Endothelial cell of umbilical vein (primary cell): ENCODE measurements around the gene PIGH. TPM values are rescaled to one million over a fixed set of nuclear protein-coding genes. Genes with fewer than 3 reads are reported as not detected.

ENCODE experiments used
- BruUV-seq: library from RNA; stranded (reverse); fragments of 400-500 nt; replicated peaks from 2 replicates; lab custom pipeline; 2021; lab: Mats Ljungman, UMichigan
- CTCF ChIA-PET: fragments of 300-600, 350-600 bp; sonication (Branson Sonifier 250); formaldehyde crosslinking; loops from one replicate; lab custom pipeline; 2021; ENCODE audit warnings: antibody characterized with exemption, inconsistent platforms; lab: Charles Lee
- POLR2A ChIA-PET: fragments of 300-600, 350-600 bp; sonication (Branson Sonifier 250); formaldehyde crosslinking; loops from one replicate; lab custom pipeline; 2021; ENCODE audit warnings: antibody characterized with exemption, inconsistent platforms; lab: Charles Lee
- DNase-seq: peaks from one replicate; pipeline ENCODE4 v3.0.0-alpha.2; 2011; ENCODE audit warnings: low read depth, low spot score
- FAIRE-seq: peaks from 2 replicates; lab custom pipeline; 2011; peaks lifted over from hg19 to GRCh38; lab: Jason Lieb, UNC
- H2AFZ ChIP-seq: 2 replicates; pipeline ENCODE4 v1.6.0; 2012; ENCODE audit warnings: low read depth, low read length, control low read depth, inconsistent platforms
- H3K27ac ChIP-seq: 2 replicates; pipeline ENCODE4 v1.5.1; 2011; ENCODE audit warnings: low read depth, mild to moderate bottlenecking, control low read depth, low read length, moderate library complexity; ENCODE audit not compliant: insufficient read depth
- H3K27me3 ChIP-seq, 2 experiments: 2 replicates each; pipeline versions ENCODE4 v1.6.0 to v1.6.1; 2011; ENCODE audit warnings: low read length in 2 of 2, mixed read lengths in 1 of 2; ENCODE audit not compliant: control insufficient read depth in 2 of 2, insufficient read depth in 2 of 2
- H3K36me3 ChIP-seq, 2 experiments: 2 replicates in 1 of 2; 3 replicates in 1 of 2; pipeline ENCODE4 v1.5.1; 2011; ENCODE audit warnings: low read length in 2 of 2, mild to moderate bottlenecking in 1 of 2, moderate library complexity in 1 of 2; ENCODE audit not compliant: control insufficient read depth in 2 of 2, insufficient read depth in 2 of 2; ENCODE audit errors: extremely low read depth in 1 of 2
- H3K4me1 ChIP-seq: 3 replicates; pipeline ENCODE4 v1.5.1; 2011; ENCODE audit warnings: mild to moderate bottlenecking, low read length; ENCODE audit not compliant: control insufficient read depth, insufficient read depth; ENCODE audit errors: extremely low read depth
- H3K4me2 ChIP-seq: 2 replicates; pipeline ENCODE4 v1.6.1; 2011; ENCODE audit warnings: low read length, control low read depth, mixed read lengths; ENCODE audit not compliant: insufficient read depth
- H3K4me3 ChIP-seq, 3 experiments: fragments of 200-600 bp in 1 of 3; sonication (generic), shearing (Covaris generic) in 1 of 3; replicated peaks in 1 of 3; 2 replicates each; pipeline ENCODE4 v1.5.1; 2011 to 2016; ENCODE audit warnings: control low read depth in 3 of 3, low read length in 3 of 3, mild to moderate bottlenecking in 2 of 3, inconsistent platforms in 1 of 3, low read depth in 1 of 3, moderate library complexity in 1 of 3; ENCODE audit not compliant: insufficient read depth in 1 of 3
- H3K79me2 ChIP-seq: 2 replicates; pipeline ENCODE4 v1.6.0; 2012; ENCODE audit warnings: low read length, inconsistent platforms; ENCODE audit not compliant: control insufficient read depth, insufficient read depth
- H3K9ac ChIP-seq: replicated peaks from 2 replicates; pipeline ENCODE3; 2011; ENCODE audit warnings: low read length, control low read depth; ENCODE audit not compliant: insufficient read depth; ENCODE audit errors: extremely low read depth
- H3K9me1 ChIP-seq: replicated peaks from 3 replicates; pipeline ENCODE4 v1.6.0; 2011; ENCODE audit warnings: mild to moderate bottlenecking, low read length; ENCODE audit not compliant: control insufficient read depth, insufficient read depth; ENCODE audit errors: extremely low read depth
- H3K9me3 ChIP-seq: replicated peaks from 2 replicates; pipeline ENCODE4 v1.5.1; 2012; ENCODE audit warnings: low read length, inconsistent platforms; ENCODE audit not compliant: control insufficient read depth, insufficient read depth
- H4K20me1 ChIP-seq: replicated peaks from 2 replicates; pipeline ENCODE3; 2011; ENCODE audit warnings: mild to moderate bottlenecking, low read length; ENCODE audit not compliant: control insufficient read depth, insufficient read depth; ENCODE audit errors: extremely low read depth
- EZH2 ChIP-seq: IDR thresholded peaks from 2 replicates; pipeline ENCODE4 v1.6.1; 2012; ENCODE audit warnings: borderline replicate concordance, low read depth, mild to moderate bottlenecking, moderate library complexity, low read length, inconsistent platforms; ENCODE audit not compliant: severe bottlenecking
- FOS ChIP-seq: IDR thresholded peaks from 2 replicates; pipeline ENCODE4 v1.6.1; 2011; ENCODE audit warnings: mild to moderate bottlenecking, low read length, moderate library complexity, borderline replicate concordance; ENCODE audit not compliant: insufficient read depth
- GATA2 ChIP-seq: IDR thresholded peaks from 2 replicates; pipeline ENCODE4 v1.7.0; 2011; ENCODE audit warnings: low read depth, mild to moderate bottlenecking, moderate library complexity, mixed read lengths, low read length; ENCODE audit not compliant: insufficient read length, insufficient read depth
- JUN ChIP-seq: IDR thresholded peaks from 2 replicates; pipeline ENCODE4 v1.6.1; 2011; ENCODE audit warnings: borderline replicate concordance, low read depth; ENCODE audit not compliant: insufficient read length, insufficient read depth
- MYC ChIP-seq: IDR thresholded peaks from one replicate; pipeline ENCODE4 v1.6.1; 2011; ENCODE audit warnings: mild to moderate bottlenecking, low read depth, low read length
- POLR2A ChIP-seq: IDR thresholded peaks from 2 replicates; pipeline ENCODE4 v1.6.1; 2012; ENCODE audit warnings: low read depth, mild to moderate bottlenecking, control low read depth, low read length
- POLR2AphosphoS5 ChIP-seq: IDR thresholded peaks from 2 replicates; pipeline ENCODE4 v1.6.1; 2012; ENCODE audit warnings: low read depth, mild to moderate bottlenecking, control low read depth, low read length, moderate library complexity; ENCODE audit not compliant: insufficient read depth
- dilution Hi-C: fragments of 300-500 bp; cut with MboI; formaldehyde crosslinking; loops from one replicate; pipeline ENCODE4 v1.15.0; 2019; ENCODE audit warnings: low sequenced_read_pairs; ENCODE audit not compliant: extremely low pct_ligation_motif_present
- intact Hi-C: fragments of 100-400 bp; cut with micrococcal nuclease; formaldehyde crosslinking; loops from one replicate; pipeline ENCODE4 v1.10.0; 2022
- polyA plus RNA-seq, 4 experiments: library from polyadenylated mRNA; depleted of rRNA in 3 of 4; stranded (reverse) in 3 of 4; unstranded in 1 of 4; fragments of >200 nt; gene quantifications; 2 replicates each; pipeline versions ENCODE4 v1.2.1 to v1.2.3, GENCODE V29; 2011 to 2012; ENCODE audit warnings: missing spikeins in 1 of 4
- total RNA-seq: library from RNA; stranded (reverse); gene quantifications from 2 replicates; pipeline ENCODE4 v1.2.3, GENCODE V29; 2021
- TF ChIP-seq, protein P1 (sequence below): IDR thresholded peaks from 2 replicates; pipeline ENCODE4 v1.6.1; 2011; ENCODE audit not compliant: insufficient read depth, insufficient read length

The PIGH gene
- total and polyA plus RNA-seq, 2 donors (not counting 3 experiments of a cell fraction or from before 2014, with no cell fraction given) = 12.3 to 18.0 TPM

DNA sequence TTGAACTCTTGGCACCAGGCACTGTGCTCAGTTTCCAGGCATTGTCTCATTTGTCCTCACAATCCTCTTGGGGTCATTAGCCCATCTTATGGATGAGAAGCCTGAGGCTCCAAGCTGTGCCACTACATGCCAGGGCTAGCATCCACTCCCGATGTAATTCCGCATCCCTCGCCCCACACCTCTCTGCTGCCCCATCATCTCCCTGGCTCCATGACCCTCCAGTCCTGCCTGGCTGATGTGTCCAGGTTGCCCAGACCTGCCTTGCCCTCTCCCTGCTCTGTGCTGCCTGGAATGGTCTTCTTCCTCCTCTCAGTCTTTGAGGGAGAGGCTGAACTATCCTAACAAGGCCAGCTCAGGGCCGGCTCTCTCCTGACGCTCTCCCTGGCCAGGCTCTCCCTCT is 27.5 kb downstream of the PIGH start:
- no peaks in the 10 kb centered on the region for H3K36me3 ChIP-seq
- FAIRE-seq = no peak
- dilution Hi-C loops = no loop called here
- no peaks in the 10 kb centered on the region for H3K9me3 ChIP-seq
- no peak overlapping the region for H3K9ac ChIP-seq
- no peak overlapping the region for H3K4me3 ChIP-seq
- CTCF ChIA-PET = interaction anchor here (0.8 to 6.4 kb wide), 11 partner anchors 9 to 144 kb away, joined by 3 to 336 read pairs (median 30); partner anchors contain the start of gene PLEKHH1
- H3K79me2 ChIP-seq = no peaks in the 10 kb centered on the region
- no peaks in the 10 kb centered on the region for H3K4me1 ChIP-seq
- no TSS peak for BruUV-seq
- no peaks in the 10 kb centered on the region for H3K9me1 ChIP-seq
- no peak overlapping the region for H3K27ac ChIP-seq
- TF ChIP-seq, protein P1, sequence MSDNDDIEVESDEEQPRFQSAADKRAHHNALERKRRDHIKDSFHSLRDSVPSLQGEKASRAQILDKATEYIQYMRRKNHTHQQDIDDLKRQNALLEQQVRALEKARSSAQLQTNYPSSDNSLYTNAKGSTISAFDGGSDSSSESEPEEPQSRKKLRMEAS = no peak
- TF ChIP-seq POLR2A = no peak
- no peak for TF ChIP-seq GATA2
- TF ChIP-seq POLR2AphosphoS5 = no peak
- no peak for TF ChIP-seq FOS
- no peak for TF ChIP-seq EZH2
- no peak for TF ChIP-seq JUN
- peaks cover 0 to 3% of the 10 kb centered on the region in 2 experiments for H3K27me3 ChIP-seq
- no peak for DNase-seq
- intact Hi-C loops = no loop called here
- H2AFZ ChIP-seq = no peak overlapping the region
- POLR2A ChIA-PET = no interaction called here
- H4K20me1 ChIP-seq = no peaks in the 10 kb centered on the region
- no peak overlapping the region for H3K4me2 ChIP-seq

DNA sequence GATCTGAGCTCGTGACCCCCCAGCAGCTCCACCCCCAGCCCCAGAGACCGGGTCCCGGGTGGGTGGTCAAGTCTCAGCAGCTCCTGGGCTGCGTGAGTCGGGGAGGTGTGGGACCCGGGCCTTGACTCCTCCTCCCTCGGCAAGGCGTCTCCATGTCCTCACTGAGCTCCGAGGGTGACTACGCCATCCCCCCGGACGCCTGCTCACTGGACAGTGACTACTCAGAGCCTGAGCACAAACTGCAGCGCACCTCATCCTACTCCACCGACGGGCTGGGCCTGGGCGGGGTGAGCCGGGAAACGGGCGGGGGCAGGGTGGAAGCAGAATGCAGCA is 28.1 kb downstream of the PIGH start:
- CTCF ChIA-PET = interaction anchor here (0.6 to 6.4 kb wide), 49 partner anchors 9 to 1214 kb away, joined by 3 to 336 read pairs (median 6); partner anchors contain the start of genes PIGH and PLEKHH1
- H3K4me3 ChIP-seq = no peak overlapping the region
- H3K4me1 ChIP-seq = no peaks in the 10 kb centered on the region
- H3K9me1 ChIP-seq = no peaks in the 10 kb centered on the region
- dilution Hi-C loops (no loop called here), intact Hi-C loops (loop anchor here (1.0 kb wide), 2 partner anchors 46 to 145 kb away; no protein-coding TSS in a partner anchor)
- H3K9ac ChIP-seq = no peak overlapping the region
- peaks cover 0 to 5% of the 10 kb centered on the region in 2 experiments for H3K27me3 ChIP-seq
- no peaks in the 10 kb centered on the region for H3K36me3 ChIP-seq
- H3K79me2 ChIP-seq = no peaks in the 10 kb centered on the region
- DNase-seq (no peak), FAIRE-seq (no peak)
- BruUV-seq = no TSS peak
- POLR2A ChIA-PET = no interaction called here
- no peak overlapping the region for H3K27ac ChIP-seq
- no peak for TF ChIP-seq GATA2
- no peak for TF ChIP-seq FOS
- TF ChIP-seq POLR2AphosphoS5 = no peak
- TF ChIP-seq MYC = no peak
- no peaks in the 10 kb centered on the region for H3K9me3 ChIP-seq
- no peak overlapping the region for H2AFZ ChIP-seq
- H3K4me2 ChIP-seq = no peak overlapping the region
- H4K20me1 ChIP-seq = no peaks in the 10 kb centered on the region
